ENCODE measurements around the gene ASAP3.

ASAP3 gene

DNA sequence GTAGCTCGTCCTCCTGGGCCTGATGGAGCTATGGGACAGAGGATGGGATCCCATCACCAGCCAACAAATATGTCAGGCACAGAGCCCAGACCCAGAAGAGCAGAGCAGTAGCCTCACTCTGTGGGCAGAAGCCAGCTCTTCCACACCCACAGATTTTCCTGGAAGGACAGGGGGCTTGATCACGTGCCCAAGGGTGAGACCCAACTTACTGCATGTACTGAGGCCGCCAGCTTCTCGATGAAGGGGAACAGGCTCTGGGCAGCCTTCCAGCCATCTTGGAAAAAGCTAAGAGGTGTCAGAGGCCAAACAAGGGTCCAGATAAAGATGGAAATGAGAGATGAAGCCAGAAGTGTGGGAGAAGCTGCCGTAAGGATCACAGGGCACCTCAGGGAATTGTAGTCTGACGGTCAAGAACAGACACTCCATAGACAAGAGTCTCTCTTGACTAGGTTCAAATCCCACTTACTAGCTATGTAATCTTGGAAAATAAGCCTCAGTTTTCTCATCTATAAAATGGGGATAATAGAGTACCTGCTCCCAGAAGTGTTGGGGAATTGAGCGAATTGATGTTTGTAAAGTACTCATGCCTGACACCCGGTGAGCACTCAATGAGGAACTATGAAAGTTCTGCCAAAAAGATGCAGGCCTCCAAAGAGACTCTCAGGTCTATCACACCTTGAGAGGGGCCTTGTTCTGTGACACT lies 42.4 kb downstream of the ASAP3 start:
- H3K4me3 ChIP-seq (ENCODE audit: low read length) = no peak overlapping the region
- TF ChIP-seq ZNF274 (IDR thresholded peaks at IDR 0.05; ENCODE audit: low read depth, low read length) = no peak

DNA sequence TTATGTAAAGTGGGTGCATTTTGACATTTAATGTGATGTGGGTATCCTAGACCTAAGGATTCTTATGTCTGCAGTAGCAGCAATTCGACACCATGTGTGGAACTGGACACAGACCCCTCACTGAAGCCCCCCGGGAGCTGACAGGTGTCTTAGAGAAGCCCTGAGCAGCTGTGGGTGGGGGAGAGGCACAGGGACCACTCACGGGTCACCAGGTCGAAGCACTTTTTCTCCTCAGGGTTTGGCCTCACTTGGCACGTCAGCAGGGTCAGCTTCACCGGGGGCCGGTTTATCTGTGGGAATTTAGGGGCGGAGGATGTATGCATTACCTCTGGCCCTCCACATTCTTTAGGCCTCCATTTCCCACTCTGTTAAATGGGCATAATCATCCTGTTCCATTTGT lies 45.4 kb downstream of the ASAP3 start:
- TF ChIP-seq ZNF274 (IDR thresholded peaks at IDR 0.05; ENCODE audit: low read depth, low read length) = no peak
- H3K4me3 ChIP-seq (ENCODE audit: low read length) = no peak overlapping the region

DNA sequence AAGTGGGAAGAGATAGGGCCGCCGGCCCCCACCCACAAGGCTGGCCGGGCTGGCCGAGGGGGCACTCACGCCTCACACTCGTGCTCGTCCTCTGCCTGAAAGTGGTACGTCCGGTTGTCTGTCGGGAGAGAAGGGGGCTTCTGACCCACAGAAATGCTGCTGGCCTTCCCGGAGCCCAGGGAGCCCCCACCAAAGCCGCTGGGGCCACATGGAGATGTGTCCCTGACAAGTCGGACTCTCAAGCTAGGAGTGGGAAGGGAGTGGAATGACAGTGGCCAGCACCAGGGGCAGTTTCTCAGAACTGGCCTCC lies 46.7 kb downstream of the ASAP3 start:
- no peak for TF ChIP-seq ZNF274 (IDR thresholded peaks at IDR 0.05; ENCODE audit: low read depth, low read length)
- no peak overlapping the region for H3K4me3 ChIP-seq (ENCODE audit: low read length)

DNA sequence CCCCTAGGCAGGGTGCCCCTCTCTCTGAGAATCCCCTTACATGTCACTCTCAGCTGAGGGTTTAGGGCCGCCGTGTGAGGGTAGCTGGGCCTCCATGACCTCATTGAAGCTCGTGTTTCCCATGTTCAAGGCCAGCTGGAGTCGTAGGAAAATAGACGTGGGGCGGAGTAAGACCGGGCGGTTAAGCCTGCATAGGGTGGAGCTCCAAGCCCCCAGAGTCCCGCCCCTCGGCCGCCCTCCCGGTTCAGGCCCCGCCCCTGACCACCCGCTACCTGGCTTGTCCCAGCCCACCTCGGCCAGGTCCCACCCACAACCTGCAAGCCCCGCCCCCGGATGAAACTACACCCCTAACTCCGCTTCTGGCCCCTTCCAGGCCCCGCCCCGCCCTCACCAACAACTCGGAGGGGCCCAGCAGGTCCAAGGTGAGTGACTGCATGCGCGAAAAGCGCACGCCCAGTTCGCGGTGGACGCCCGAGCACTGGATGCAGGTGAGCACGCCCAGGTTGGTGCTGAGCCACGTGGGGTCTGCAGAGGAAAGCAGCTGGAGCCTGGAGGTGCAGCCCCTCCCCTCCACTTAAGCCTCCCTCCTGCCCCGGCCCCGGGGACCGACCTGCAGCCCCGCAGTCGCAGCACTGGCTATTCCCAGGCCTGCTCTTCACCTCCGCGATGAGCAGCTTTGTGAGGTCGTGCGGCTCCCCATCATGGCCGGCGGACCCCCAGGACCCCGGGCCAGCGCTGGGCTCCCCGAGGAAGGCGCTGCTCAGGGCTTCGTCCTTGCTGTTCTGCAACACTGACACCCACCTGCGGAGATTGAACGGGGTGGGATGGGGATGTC lies 47.2 kb downstream of the ASAP3 start:
- H3K4me3 ChIP-seq (ENCODE audit: low read length) = no peak overlapping the region
- TF ChIP-seq ZNF274 (IDR thresholded peaks at IDR 0.05; ENCODE audit: low read depth, low read length) = no peak

DNA sequence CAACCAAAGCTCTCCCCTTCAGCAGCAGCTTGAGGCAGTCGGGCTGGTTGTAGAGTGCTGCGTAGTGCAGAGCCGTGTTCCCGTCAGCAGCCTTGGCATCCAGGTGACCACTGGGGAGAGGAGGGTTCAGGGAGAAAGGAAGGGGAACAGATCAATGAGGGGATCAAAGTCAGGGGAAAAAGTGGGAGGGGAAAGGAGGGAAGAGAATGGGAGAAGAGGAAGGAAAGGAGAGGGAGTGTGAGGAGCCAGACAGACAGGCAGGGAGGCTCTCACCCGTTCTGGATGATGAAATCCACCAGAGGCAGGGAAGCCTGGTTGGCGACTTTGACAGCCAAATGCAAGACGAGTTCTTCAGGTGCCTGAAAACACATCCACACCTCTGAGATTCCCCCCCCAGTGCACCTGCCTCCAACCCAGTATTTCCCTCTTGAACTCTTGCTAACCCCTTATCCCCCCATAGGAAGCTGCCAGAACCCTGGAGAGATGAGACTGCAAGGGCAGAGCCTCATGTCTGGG lies 49.7 kb downstream of the ASAP3 start:
- no peak for TF ChIP-seq ZNF274 (IDR thresholded peaks at IDR 0.05; ENCODE audit: low read depth, low read length)
- no peak overlapping the region for H3K4me3 ChIP-seq (ENCODE audit: low read length)

DNA sequence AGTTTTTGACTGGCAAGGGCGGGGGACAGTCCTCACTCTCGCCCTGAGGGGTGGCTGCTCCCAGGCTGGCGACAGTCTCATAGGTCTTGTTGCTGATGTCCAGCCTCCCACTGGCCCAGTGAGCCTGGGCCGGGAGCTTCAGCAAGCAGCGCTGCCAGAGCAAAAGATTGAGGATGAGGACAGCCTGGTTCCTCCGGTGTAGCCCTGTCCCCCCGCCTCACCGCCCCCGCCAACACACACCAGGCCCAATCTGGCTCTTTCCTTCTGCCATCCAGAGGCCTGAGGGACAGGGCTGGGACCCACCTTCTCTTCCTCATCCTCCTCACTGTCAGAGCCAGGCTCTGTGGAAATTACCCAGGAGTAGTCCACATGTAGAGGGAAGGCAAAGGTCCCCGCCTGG lies 50.9 kb downstream of the ASAP3 start:
- no peak for TF ChIP-seq ZNF274 (IDR thresholded peaks at IDR 0.05; ENCODE audit: low read depth, low read length)
- no peak overlapping the region for H3K4me3 ChIP-seq (ENCODE audit: low read length)

DNA sequence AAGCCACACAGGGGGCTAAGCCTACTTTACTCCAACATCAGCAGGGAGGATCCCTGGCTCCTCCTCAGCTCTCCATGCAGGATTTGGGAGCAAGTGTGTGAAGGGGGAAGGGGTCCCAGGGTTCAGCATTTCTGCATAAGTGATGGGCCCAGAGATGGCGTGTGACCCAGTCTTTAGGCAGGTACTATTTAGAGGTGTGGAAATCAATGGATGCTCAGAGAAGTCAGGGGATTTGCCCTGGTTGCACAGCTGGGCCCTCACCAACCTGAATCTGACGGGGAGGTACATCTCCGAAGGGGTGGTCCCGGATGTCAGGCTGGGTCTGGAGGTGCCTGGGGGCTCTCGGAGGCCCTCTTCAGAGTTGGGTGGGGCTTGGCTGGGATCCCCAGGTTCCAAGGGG lies 52.5 kb downstream of the ASAP3 start:
- no peak overlapping the region for H3K4me3 ChIP-seq (ENCODE audit: low read length)
- TF ChIP-seq ZNF274 (IDR thresholded peaks at IDR 0.05; ENCODE audit: low read depth, low read length) = no peak

DNA sequence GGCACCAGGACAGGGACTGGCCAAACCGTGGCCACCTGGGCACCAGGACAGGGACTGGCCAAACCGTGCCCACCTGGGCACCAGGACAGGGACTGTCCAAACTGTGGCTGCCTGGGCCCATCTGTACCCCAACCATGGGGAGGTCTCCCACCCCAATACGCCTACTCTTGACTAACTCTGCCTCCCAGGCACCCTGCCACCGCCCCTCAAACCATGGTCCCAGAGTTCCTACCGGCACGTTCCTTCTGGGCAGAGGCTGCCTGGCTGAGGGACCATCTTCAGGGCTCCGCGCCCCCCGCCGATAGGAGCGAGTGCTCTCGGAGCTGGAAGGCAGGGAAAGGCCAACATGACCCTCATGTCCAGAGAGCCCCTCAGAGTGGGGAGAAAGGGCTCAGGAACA lies 53.2 kb downstream of the ASAP3 start:
- no peak for TF ChIP-seq ZNF274 (IDR thresholded peaks at IDR 0.05; ENCODE audit: low read depth, low read length)

DNA sequence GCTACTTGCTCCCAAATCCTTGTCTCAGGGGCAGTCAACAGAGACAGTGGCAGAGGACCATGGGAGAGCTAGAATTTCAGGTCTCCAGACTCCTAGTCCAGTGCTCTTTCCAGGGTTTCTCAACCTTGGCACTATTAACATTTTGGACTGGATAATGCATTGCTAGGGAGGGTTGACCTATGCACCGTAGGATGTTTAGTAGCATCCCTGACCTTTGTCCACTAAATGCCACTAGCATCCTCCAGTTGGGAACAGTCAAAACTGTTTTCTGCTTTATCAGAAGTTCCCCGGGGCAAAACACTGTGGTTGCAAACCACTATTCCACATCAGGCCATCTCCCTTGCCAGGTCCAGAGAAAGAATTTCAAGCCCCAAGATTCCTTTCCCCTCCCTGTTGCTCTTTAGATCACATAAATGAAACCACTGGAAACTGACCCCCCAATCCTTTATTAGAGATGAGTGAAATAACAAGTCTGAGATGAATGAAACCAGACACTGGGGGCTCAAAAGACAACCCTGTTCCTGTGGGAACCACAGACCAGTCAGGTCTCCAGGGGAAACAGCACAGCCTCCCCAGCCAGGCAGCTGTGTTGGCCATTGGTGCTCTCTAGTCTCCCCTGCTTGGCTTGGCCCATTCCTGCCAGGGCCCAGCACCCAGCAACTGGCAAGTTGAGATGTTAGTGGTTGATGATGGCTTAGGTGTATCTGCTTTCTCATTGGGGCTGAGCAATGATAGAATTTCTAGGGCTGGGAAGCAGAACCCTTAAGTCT lies 55.7 kb downstream of the ASAP3 start:
- TF ChIP-seq ZNF274 (IDR thresholded peaks at IDR 0.05; ENCODE audit: low read depth, low read length) = no peak
- no peak overlapping the region for H3K4me3 ChIP-seq (ENCODE audit: low read length)

More for the DNA sequence above, 53.2 kb downstream of the ASAP3 start:
- no peak overlapping the region for H3K4me3 ChIP-seq (ENCODE audit: low read length)

DNA sequence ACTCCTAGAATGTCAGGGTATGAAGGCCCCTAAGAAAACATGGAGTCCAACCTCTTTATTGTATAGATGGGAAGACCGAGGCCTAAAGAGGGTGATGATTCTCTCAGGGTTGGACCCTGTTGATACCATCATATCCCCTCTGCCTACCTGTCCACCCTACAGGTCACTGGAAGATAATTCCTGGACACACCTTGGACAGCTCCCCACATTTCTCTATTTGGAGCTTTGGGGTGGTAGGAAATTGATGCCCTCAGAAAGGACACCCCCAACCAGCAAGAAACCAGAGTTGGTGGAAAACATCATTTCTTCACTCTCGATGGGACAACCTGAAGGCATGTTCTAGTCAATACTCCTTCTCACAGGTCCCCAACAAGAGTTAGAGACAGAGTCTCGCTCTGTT lies 56.4 kb downstream of the ASAP3 start:
- no peak overlapping the region for H3K4me3 ChIP-seq (ENCODE audit: low read length)
- no peak for TF ChIP-seq ZNF274 (IDR thresholded peaks at IDR 0.05; ENCODE audit: low read depth, low read length)

DNA sequence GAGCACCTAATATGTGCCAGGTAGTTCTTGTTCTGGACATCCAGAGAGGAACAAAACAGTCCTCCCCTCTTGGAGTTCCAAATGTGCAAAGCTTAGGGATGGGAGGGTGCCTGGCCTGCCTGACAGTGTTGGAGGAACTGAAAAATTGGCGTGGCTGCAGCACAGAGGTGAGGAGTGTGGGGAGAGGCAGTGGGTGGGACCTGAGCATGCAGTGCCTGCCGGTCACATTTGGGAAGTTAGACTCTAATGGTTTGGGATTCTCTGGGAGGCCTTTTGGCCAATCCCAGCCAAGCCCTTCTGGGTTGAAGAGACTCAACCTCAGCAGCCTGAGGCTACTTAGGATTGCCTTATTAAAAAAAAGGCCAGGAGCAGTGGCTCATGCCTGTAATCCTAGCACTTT lies 57.2 kb downstream of the ASAP3 start:
- TF ChIP-seq ZNF274 (IDR thresholded peaks at IDR 0.05; ENCODE audit: low read depth, low read length) = no peak
- no peak overlapping the region for H3K4me3 ChIP-seq (ENCODE audit: low read length)

DNA sequence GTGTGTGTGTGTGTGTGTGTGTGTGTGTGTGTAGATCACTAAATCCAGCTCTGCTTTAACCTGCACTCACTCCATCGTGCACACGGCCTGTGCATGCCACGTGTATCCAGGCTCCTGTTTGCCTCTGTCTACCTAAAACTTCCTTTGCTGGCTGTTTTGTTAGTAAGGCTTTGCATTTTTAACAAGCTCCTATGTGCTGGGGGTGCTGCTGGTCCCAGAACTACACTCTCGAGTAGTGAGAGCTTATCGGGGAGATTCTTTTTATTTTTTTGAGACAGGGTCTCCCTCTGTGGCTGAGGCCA lies 58.8 kb downstream of the ASAP3 start:
- no peak overlapping the region for H3K4me3 ChIP-seq (ENCODE audit: low read length)
- no peak for TF ChIP-seq ZNF274 (IDR thresholded peaks at IDR 0.05; ENCODE audit: low read depth, low read length)

DNA sequence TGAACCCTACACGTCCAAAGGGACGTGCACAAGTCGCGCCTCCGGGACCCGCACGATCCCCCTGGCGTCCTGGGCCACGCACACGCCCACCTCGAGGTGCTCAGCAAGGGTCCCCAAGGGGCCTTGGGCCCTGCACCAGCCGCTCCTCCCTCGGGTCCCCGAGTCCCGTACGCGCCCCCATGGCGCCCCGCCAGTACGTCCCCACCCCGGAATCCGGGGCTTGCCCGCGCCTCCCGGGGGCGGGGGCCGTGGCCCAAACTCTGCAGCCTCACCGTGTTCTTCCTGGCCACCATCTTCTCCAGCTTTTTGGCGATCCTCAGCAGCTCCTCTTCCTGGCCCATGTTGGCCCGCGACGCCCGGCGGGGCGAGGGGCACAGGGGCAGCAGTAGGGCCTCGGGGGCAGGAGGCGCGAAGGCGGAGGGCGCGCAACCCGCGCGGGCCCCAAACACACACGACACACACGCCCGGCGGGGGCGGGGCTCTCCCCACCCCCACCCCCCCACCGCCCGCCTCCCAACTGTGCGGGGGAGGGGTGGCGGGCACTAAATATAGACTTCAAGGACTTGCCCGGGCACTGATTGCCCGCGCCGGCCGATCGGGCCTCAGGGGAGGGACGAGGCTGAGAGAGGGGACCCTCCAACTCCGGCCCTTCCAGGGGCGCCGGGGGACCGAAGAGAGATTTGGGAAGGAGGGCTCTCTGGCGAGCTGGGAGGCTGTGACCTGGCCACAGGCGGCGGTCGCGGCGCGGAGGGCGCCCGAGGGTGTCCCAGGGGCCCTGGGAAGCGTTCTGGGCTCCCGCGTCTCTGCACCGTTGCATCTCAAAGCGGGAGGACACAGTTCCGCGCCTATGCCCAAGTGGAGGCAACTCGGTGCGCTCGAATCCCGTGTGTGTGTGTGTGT lies 59.4 kb downstream of the ASAP3 start, which contains the start of gene TCEA3:
TCEA3 (minus strand) TSS at position 456 of the 900 bp plus-strand sequence; CDS start at position 341, 115 bp downstream.
- no peak within 1 kb of the TSS for H3K4me3 ChIP-seq (ENCODE audit: low read length)
- TF ChIP-seq ZNF274 (IDR thresholded peaks at IDR 0.05; ENCODE audit: low read depth, low read length) = no peak
